Putamen (tissue), 1 donor: Measurements from ENCODE around the gene CAP1.
"Not testable (repeated sequence)": the region's sequence is repeated elsewhere in the genome, so short reads cannot be mapped to it uniquely, and the experiment has no call there.

Experiments used
- DNase-seq: peaks from one replicate; pipeline ENCODE4 v3.0.0-alpha.2; 2016; ENCODE audit warnings: low spot score

CAP1 gene

DNA sequence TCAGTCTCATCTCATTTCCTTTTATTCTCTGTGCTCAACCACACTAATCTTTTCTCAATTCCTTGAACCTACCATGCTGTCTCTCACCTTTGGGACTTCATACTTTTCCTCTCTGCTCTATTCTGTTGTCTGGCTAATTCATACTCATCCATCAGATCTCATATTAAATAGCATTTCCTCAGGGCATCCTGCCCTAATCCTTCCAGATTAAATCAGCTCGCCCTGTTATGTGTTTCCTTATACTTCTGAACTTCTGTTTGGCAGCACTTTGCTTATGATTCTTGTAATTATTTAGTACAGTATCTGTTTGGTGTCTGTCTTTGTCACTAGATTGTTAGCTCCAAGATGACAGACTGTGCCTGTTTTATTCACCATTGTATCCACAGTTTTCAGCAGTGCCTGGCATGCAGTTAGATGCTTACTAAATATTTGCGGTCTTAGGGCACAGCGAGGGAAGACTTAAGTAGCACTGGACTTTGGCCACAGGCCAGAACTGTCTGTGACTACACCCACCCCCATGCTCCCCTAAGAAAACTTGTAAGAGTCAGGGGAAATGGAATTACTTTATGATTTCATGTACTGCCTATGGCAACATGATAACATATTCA, 9.9 kb upstream of the CAP1 start:
- DNase-seq, result no peak

DNA sequence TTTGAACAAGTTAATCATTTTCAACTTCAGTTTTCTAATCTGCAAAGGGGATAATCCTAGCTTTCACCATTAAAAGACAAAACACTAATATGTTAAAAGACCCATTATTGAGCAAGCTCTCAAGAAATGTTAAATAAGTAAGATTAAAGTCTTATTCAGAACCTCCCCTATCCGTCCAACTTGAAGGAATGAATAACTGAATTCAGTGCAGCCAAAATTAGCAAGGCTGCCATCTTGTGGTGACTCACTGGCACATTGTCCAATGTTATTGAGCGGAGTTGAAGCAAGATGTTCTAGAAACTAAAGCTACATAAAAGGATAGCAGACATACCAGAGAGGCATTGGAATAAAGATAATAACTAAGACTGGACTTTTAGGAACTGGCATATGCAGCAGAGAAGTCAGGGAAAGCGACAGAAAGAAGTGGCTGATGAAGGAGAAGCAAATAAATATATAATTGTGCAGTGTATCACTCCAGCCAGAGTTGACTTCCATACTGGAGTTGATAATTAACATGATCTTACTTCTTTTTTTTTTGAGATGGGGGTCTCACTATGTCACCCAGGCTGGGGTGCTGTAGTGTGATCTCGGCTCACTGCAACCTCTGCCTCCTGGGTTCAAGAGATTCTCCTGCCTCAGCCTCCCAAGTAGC, 8.2 kb upstream of the CAP1 start:
- DNase-seq, result no peak

DNA sequence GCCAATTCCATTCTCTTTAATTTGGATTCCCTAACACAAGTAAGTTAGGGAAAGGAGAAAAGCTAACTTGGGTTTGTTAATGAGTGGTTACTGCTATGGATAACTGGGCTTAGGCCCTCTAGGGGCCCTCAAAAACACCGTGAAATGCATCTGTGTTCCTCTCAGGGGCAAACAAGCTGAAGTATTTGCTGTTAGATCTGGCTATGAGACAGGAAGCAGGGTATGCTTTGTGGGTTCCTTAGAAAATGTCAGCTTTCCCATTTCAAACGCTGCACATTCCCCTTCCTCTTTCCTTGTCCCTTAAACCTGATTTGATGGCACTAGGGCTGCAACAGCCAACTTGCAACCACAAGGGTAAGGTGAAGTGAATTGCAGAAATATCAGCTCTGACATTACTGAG, 5.7 kb upstream of the CAP1 start:
- no peak for DNase-seq

DNA sequence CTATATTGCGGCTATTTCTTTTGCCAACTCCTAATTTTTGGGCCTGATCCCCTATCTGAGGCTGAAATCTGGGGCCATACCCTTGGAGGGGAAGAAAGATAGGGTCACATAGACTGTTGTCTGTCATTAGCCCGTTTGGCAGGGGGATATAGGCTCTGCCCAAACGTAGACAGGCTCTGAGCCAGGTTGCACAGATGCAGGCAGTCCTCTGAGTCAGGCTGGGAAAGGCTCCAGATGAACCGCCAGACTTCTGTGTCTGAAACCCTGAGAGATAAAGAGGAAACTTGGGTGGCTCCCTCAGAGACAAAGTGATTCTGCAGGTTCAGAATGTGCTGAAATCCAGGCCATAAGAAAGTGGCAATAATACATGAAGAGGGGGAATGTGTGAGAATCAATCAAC, 4.0 kb upstream of the CAP1 start:
- no peak for DNase-seq

DNA sequence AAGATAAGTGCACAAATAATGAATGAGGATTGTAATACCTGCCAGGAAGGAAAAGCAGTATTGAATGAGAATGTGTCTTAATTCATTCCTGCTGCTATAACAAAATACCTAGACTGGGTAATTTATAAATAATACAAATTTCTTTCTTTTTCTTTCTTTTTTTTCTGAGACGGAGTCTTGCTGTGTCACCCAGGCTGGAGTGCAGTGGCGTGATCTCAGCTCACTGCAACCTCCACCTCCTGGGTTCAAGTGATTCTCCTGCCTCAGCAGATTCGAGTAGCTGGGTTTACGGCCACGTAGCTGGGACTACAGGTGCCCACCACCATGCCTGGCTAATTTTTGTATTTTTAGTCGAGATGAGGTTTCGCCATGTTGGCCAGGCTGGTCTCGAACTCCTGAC, 3.3 kb upstream of the CAP1 start:
- DNase-seq, result not testable (repeated sequence)

DNA sequence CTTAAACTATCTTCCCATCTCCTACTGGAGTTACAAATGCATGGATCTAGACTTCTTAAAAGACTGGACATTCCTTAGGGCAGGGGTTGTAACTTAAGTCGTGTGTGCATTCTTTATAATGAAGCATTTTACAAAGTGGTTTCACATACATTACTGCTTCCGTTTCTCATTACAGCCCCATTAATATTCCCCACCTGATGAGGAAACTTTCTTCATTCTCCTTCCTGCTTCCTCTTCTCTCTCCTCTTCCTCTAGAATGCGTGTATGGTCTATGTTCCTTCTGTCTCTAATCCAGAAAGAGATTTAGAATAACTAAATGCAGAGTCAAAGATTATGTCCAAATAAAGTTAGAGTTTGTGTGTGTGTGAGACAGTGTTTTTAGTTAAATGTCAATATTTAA, 1.8 kb upstream of the CAP1 start:
- no peak for DNase-seq

DNA sequence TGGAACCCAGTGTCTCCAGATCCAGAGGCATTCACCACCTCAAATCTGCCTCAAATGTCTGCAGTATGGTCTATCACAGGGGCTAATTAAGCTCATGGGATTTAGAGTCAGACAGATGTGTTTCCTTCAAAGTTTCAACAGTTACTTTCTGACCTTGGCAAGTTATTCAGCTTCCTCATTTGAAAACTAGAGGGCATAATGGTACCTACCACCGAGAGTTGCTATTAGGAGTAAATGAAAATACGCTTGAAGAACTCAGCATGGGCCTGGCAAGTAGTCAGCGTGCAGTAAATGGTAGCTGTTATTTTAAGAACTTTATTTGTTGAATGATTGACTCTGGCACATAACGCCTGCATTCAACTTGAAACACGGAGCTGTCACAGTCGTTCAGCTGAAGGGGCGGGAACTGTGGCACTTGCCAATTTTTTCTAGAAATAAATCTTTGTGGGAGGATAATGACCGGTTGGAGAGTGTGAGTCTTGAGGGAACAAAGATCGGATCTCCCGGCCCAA, 1.2 kb upstream of the CAP1 start:
- peak; percentile 74 for DNase-seq

DNA sequence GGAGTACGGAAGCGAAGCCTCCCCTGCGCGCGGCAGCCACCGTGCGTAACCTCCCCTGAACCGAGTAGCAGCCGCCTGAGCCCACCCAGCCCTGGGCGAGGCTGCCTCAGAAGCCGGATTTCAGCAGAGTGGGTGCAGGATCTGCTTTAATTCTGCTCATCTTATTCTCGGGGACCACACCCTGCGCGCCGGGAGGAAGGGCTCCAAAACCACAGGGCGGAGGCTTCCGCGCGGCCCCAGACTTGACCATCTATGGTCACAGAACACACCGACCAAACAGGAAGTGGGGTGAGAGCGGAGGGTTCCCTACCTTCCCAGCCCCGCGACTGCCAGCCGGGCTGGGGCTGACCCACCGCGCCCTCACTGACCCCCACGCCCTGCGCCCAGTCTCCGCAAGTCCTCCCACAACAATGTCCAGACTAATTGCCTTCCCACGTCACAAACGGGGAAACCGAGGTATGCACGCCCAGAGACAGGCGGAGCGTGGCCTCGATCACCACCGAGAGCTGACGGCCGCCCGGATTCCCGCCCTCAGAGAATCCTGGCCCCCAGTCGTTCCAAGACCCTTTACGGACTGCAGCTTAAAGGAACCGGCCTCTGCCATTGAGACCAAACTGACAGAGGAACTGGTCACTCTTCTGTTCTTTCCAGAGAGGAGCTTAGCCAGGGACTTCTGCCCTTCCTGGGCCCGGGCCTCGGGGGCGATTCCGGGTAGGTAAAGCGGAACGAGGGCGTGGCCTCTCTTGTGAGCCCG, 595 bp upstream of the CAP1 start:
- DNase-seq, result no peak

DNA sequence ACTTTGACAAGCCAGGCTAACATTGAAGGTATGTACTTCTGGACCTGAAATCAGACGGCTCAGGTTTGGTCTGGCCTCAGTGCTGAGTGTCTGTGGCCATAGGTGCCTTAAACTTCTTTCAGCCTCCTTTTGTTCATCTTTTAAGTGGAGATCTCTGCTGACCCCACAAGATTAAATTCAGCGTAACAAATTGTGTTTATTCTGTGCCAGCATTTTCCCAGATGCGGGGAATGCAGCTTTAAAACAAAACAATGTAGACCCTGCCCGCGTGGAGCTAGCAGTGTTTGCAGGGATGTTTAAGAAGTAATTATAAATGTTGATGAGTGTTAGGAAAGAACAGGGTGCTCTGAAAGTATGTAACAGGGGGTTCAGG, 923 bp downstream of the CAP1 start:
- no peak for DNase-seq

DNA sequence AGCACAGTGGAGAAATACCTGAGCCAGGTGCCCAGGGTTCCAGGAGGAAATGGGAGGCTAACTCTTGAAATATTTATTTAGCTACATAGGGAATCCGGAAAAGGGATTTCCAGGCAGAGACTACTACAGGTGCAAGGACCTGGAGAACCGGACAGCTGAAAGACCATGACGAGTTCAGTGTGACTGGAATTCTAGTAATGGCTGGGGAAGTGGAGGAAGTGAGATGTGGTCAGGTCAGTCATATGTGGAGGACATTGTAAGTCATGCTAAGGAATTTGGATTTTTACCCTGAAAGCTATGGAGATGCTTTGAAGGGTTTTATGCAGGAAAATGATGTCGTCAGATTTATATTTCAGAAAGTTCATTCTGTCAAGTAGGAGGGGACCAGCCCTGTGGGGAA, 1.8 kb downstream of the CAP1 start:
- DNase-seq, result no peak

DNA sequence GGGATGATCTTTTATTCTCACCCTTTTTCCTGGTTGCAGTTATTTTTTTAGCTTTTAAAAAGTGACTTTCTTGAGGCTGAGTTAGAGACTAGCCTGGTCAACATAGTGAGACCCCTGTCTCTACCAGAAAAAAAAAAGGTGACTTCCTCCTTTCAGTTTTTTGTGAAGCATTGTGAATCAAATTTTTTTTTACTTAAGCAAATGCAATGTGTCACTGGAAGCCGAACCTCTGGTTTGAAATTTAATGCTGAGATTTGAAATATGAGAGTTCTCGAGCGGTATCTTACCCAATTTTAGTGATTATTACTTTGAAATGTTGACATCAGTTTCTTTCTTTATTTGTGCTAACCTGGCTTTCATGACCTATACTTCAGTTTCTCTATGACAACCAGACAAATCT, 3.6 kb downstream of the CAP1 start:
- DNase-seq, result no peak

DNA sequence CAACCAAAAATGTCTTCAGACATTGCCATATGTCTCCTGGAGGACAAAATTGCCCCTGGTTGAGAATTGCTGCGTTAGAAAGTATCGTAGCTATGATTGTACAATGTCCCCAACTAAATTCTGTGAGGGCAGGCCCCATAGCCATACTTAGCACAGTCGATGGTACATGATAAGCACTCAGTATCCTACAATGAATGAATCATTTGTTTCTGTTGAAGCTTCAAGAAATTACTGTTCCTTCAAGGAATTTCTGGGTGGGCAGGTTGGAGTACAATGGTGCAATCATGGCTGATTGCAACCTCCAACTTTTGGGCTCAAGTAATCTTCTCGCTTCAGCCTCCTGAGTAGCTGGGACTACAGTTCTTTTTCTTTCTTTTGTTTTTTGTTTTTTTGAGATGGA, 4.7 kb downstream of the CAP1 start:
- no peak for DNase-seq

DNA sequence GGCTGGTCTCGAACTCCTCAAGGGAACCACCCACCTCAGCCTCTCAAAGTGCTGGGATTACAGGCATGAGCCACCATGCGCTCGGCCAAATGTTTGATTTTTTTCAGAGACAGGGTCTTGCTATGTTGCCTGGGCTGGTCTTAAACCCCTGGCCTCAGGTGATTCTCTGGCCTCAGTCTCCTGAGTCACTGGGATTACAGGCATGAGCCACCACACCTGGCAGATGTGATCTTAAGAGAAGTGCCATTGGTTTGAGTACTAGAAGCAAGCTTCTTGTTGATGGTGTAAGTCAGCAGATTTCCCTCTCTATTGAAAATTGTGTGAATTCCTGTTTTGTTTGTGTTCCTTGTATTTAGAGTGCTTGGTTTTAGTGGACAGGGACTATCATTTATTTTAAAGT, 5.2 kb downstream of the CAP1 start:
- no peak for DNase-seq

DNA sequence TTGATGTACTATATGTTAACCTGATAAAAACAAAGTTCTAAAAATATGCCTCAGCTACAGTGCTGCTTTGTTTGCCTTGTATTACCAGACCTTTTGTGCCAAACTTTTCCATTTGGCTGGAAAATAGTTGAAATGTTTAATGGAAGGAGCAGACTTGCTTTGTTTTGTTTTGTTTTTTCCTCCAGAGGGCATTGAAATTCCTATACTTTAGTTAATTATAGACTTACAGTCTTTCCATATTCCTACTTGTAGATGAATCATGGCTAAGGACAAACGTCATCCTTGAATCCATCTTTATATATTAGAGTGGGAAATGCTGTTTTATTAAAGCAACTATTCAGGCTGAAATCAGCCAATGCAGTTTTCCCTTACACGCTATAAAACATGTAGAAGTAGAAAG, 6.7 kb downstream of the CAP1 start:
- DNase-seq, result no peak

DNA sequence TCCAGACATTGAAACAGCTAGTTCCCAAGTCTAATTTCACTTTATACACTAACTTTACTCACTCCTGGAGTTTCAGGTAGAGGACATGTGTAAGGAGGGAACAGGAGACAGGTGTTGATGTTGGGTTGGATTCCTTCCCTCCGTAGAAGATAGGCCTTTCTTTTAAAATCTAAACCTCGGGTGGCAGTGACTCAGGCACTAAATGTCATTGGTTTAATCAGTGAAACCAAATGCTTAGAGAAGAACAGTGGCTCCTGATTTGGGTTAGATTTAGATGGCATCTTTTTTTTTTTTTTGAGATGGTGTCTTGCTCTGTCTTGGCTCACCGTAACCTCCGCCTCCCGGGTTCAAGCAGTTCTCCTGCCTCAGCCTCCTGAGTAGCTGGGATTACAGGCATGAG, 7.2 kb downstream of the CAP1 start:
- no peak for DNase-seq

DNA sequence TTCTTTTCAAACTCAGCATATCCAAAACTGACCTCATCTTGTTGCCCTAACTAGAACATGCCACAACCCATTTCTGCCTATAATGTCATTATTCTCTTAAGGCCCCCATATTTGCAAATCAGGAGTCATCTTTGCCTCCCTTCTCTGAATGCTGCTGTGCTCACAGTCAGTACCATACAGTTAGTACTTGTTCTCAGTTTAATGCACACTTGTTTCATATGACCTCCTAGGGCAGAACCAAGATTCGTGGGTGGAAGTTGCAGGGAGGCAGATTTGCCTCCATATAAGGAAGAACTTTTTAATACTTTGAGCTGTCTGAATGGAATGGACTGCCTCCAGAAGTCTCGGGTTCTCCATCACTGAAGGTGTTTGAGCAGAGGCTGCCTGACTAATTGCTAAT, 9.2 kb downstream of the CAP1 start:
- peak; percentile 72 for DNase-seq

DNA sequence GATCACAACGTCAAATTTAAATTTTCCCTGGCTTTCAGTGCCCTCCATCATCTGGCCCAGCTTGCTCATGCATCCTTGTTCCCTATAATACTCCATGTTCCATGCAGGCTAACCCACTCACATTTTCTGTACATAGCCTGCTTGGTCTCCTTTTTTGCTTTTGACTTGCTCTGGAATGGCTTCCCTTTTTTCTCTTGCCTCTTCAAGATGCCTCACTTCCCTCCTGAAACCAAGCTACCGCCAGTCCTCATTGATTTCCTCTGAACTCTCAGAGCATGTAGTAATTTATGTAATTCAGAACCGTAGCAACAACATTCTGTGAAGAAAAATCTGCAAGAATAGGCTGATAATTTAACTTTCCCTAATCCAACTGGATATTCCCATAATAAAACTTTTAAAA, 10.3 kb downstream of the CAP1 start:
- DNase-seq, result no peak

DNA sequence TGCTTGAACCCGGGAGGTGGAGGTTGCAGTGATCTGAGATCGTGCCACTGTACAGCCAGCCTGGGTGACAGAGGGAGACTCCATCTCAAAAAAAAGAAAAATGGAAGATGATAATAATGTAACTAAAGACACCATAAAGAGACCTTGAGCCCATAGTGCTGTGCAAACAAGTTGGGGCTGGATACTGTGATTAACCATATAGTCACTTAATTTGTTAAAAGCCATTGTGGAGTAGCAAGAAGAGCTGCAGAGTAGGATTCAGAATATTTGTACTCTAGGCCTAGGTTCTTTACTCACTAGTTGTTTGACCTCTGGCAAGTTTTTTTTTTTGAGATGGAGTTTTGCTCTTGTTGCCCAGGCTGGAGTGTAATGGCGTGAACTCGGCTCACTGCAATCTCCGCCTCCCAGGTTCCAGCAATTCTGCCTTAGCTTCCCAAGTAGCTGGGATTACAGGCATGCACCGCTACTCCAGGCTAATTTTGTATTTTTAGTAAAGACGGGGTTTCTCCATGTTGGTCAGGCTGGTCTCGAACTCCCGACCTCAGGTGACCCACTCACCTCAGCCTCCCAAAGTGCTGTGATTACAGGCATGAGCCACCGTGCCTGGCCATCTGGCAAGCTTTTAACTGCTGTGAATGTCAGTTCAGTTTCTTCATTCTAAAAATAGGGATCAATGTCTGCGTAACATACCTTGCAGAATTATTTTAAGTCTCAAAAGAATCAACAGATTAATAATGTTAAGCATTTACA, 12.8 kb downstream of the CAP1 start:
- no peak for DNase-seq

DNA sequence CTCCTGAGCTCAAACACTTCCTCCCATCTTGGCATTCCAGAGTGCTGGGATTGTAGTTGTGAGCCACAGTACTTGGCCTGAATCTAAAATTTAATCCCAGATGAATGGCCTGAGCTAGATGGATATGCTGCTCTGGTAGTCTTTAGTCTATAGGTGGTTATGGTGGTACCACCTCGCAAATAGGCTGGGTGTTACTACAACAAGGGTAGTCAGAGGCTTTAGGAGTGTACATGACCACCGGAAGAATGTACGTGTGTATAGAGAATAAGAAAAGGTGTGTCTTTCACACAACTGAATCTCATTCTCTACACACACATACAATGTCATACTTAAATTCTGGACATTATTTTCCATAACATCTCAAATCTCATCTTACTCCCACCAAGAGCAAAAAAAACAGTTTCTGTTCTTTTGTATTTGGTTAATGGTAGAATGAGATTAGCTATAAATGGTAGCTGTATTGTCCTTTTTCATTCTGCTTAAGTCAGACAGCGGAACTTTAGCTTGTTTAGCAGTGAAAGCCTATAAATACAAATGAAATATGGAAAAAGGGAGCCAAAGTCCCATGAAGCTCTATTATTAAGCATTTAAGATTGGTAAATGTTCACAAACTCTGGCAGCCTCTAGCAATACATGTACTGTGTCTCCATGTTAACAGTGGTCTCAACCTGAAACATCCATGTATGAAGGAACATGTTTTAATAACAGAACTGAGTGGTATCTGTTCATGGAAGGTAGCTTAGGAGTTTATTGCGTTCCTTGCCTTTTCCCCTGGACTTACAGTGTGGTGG, 16.2 kb downstream of the CAP1 start:
- DNase-seq, result no peak

DNA sequence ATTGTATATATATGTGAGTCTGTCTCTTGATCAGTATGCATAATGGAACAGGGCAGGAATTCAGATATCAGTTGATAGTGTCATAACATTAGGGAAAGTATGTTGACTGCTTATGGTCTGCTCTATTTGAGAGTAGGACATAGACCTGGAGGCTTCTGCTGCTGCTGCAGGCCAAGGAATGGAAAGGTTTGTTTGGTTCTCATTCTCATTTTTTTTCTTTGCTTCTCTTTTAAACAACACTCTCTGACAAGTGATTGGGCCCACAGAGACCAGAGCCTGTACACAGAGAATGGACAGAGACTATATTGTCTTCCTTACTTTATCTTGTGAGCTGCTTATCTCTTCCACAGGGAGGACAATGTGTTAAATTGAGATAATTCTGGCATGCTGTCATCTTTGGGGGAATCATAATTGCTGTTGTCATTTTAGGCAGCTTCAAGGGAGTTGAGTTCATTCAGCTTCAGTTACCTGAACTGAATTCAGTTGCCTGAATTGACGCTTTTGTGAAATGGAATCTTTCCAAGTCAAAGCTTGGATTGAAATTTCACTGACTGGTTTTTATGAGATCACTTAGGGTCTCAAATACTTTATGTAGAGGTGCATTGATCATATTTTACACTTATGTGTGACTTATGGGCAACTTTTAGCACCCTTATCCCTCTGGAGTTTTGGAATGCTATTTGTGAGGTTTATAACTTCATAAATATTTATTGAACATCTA, 16.9 kb downstream of the CAP1 start:
- DNase-seq, result no peak

DNA sequence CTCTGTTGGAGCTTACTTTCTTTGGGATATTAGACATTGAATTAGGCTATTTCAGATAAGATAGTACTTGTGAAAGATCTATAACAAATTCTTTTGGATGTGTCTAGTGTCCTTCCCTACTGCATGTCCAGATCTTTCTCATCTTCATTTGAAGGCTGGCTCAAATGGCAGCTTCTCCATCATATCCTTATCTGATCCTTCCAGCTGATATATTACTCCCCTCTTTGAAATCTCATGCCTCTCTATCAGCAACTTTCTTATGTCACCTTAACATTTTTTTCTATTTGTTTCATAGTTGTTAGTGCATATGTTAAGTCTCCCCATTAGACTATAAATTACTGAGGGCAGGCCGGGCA, 17.5 kb downstream of the CAP1 start:
- DNase-seq, result no peak
